Hair follicular keratinocyte (primary cell): ENCODE measurements around the gene TSSK1B. TPM values are rescaled to one million over a fixed set of nuclear protein-coding genes. Genes with fewer than 3 reads are reported as not detected.

ENCODE experiments used
- total RNA-seq: library from RNA; depleted of rRNA; stranded (reverse); fragments of >200 nt; gene quantifications from 2 replicates; pipeline ENCODE4 v1.2.3, GENCODE V29; 2015

TSSK1B gene
- 0.04 and 0.08 TPM in 2 replicates for total RNA-seq

GRCh38 chr5:113434889-113435288, at the start of gene TSSK1B:
Gene TSSK1B, minus strand, starts transcription at chr5:113434989. Its CDS starts 150 bp downstream, at chr5:113434839.

Other genes with a start within 250 kb of the TSSK1B start
- gene MCC, start 53.5 kb upstream of the TSSK1B start, total RNA-seq = 30.6 and 45.2 TPM in 2 replicates
- gene YTHDC2, start 78.7 kb upstream of the TSSK1B start, total RNA-seq = 11.5 and 12.1 TPM in 2 replicates